Neural progenitor cell (in vitro differentiated cells): ENCODE measurements around the gene HK2. TPM values are rescaled to one million over a fixed set of nuclear protein-coding genes. Genes with fewer than 3 reads are reported as not detected.

Experiments
- DNase-seq: peaks from one replicate; pipeline ENCODE4 v3.0.0-alpha.2; 2016; ENCODE audit warnings: low spot score
- H2AFZ ChIP-seq: fragments of 200-600 bp; sonication (generic); replicated peaks from 2 replicates; pipeline ENCODE4 v1.6.1; 2016; ENCODE audit warnings: antibody characterized with exemption
- H3F3A ChIP-seq: fragments of 200-600 bp; sonication (generic); 2 replicates; pipeline ENCODE4 v1.6.1; 2016; ENCODE audit warnings: antibody characterized with exemption, low read depth
- H3K27ac ChIP-seq: fragments of 200-600 bp; sonication (generic); 2 replicates; pipeline ENCODE4 v1.5.1; 2016; ENCODE audit warnings: mild to moderate bottlenecking
- H3K27me3 ChIP-seq: fragments of 200-600 bp; sonication (generic); 2 replicates; pipeline ENCODE4 v1.6.1; 2016; ENCODE audit warnings: mild to moderate bottlenecking, moderate library complexity
- H3K36me3 ChIP-seq: fragments of 200-600 bp; sonication (generic); 2 replicates; pipeline ENCODE4 v1.5.1; 2016
- H3K4me1 ChIP-seq: fragments of 200-600 bp; sonication (generic); 2 replicates; pipeline ENCODE4 v1.6.1; 2016; ENCODE audit warnings: mixed run types
- H3K4me2 ChIP-seq: fragments of 200-600 bp; sonication (generic); 2 replicates; pipeline ENCODE4 v1.6.1; 2016
- H3K4me3 ChIP-seq: fragments of 200-600 bp; sonication (generic); 2 replicates; pipeline ENCODE4 v1.5.1; 2016
- H3K79me2 ChIP-seq: fragments of 200-600 bp; sonication (generic); 2 replicates; pipeline ENCODE4 v1.6.1; 2016; ENCODE audit warnings: low read depth
- H3K9ac ChIP-seq: fragments of 200-600 bp; sonication (generic); 2 replicates; pipeline ENCODE4 v1.6.1; 2016
- H3K9me3 ChIP-seq: fragments of 200-600 bp; sonication (generic); 2 replicates; pipeline ENCODE4 v1.5.1; 2016; ENCODE audit warnings: low read depth
- H4K20me1 ChIP-seq: fragments of 200-600 bp; sonication (generic); 2 replicates; pipeline ENCODE4 v1.6.1; 2016; ENCODE audit warnings: low read depth
- H3K27ac Mint-ChIP-seq: 3 replicates; pipeline ENCODE4 v1.8.0; 2021; ENCODE audit warnings: mixed read lengths
- H3K27me3 Mint-ChIP-seq: 2 replicates; pipeline ENCODE4 v1.8.0; 2022; ENCODE audit warnings: low read depth, mild to moderate bottlenecking, inconsistent platforms, moderate library complexity, mixed read lengths; ENCODE audit not compliant: insufficient read depth
- H3K36me3 Mint-ChIP-seq: 3 replicates; pipeline ENCODE4 v1.8.0; 2021; ENCODE audit warnings: mixed read lengths
- H3K4me1 Mint-ChIP-seq: 3 replicates; pipeline ENCODE4 v1.8.0; 2021; ENCODE audit warnings: mixed read lengths
- H3K4me3 Mint-ChIP-seq: 3 replicates; pipeline ENCODE4 v1.8.0; 2021; ENCODE audit warnings: mild to moderate bottlenecking, moderate library complexity, mixed read lengths
- H3K9me3 Mint-ChIP-seq: 3 replicates; pipeline ENCODE4 v1.8.0; 2020; ENCODE audit warnings: mixed read lengths
- CTCF ChIP-seq: fragments of 200-600 bp; sonication (generic); IDR thresholded peaks from 2 replicates; pipeline ENCODE4 v1.5.1; 2017; ENCODE audit warnings: antibody characterized with exemption, mild to moderate bottlenecking
- EZH2 ChIP-seq: fragments of 200-600 bp; sonication (generic); IDR thresholded peaks from 2 replicates; pipeline ENCODE4 v1.6.1; 2017; ENCODE audit warnings: antibody characterized with exemption, mild to moderate bottlenecking, moderate library complexity
- EZH2phosphoT487 ChIP-seq: fragments of 200-600 bp; sonication (generic); IDR thresholded peaks from 2 replicates; pipeline ENCODE4 v1.6.1; 2017; ENCODE audit warnings: antibody characterized with exemption
- total RNA-seq: library from RNA; depleted of rRNA; stranded (reverse); fragments of >200 nt; gene quantifications from 2 replicates; pipeline ENCODE4 v1.2.3, GENCODE V29; 2015; ENCODE audit warnings: low replicate concordance

HK2 gene
- total RNA-seq, 1 donor from 2014 or later = 61.8 TPM

- TF ChIP-seq CTCF (no peak), EZH2 (no peak), EZH2phosphoT487 (no peak)
- DNase-seq = no peak
- H2AFZ ChIP-seq = no peak overlapping the region
- Mint-ChIP-seq H3K36me3 (no peaks in the 10 kb centered on the region), H3K9me3 (peaks cover 2% of the 10 kb centered on the region), H3K4me3 (no peak overlapping the region), H3K4me1 (peaks cover 6% of the 10 kb centered on the region), H3K27me3 (peaks cover 4% of the 10 kb centered on the region), H3K27ac (no peak overlapping the region)
- H3K79me2 ChIP-seq = no peaks in the 10 kb centered on the region
- H3K4me1 ChIP-seq = peaks cover 4% of the 10 kb centered on the region
- no peak overlapping the region for H3K27ac ChIP-seq
- H4K20me1 ChIP-seq = no peaks in the 10 kb centered on the region
- H3K27me3 ChIP-seq = no peaks in the 10 kb centered on the region
- H3K4me3 ChIP-seq = no peak overlapping the region
- H3K36me3 ChIP-seq = no peaks in the 10 kb centered on the region
- H3K9ac ChIP-seq = no peak overlapping the region
- no peaks in the 10 kb centered on the region for H3F3A ChIP-seq
- no peaks in the 10 kb centered on the region for H3K9me3 ChIP-seq
- no peak overlapping the region for H3K4me2 ChIP-seq
Observed at GRCh38 chr2:74938264-74938663, 104.3 kb downstream of the HK2 start.

- H3F3A ChIP-seq = no peaks in the 10 kb centered on the region
- peaks cover 5% of the 10 kb centered on the region for H3K4me1 Mint-ChIP-seq
- H3K4me1 ChIP-seq = peaks cover 3% of the 10 kb centered on the region
Observed at GRCh38 chr2:74939919-74940812, 106.2 kb downstream of the HK2 start.

GRCh38 chr2:74941284-74941683 is 107.4 kb downstream of the HK2 start:
- no peaks in the 10 kb centered on the region for H3K27me3 ChIP-seq
- no peak overlapping the region for H2AFZ ChIP-seq
- no peaks in the 10 kb centered on the region for H3K9me3 ChIP-seq
- no peak for TF ChIP-seq EZH2
- TF ChIP-seq CTCF = no peak
- Mint-ChIP-seq H3K4me3 (no peak overlapping the region), H3K27ac (no peak overlapping the region), H3K27me3 (peaks cover 3% of the 10 kb centered on the region), H3K9me3 (peaks cover 2% of the 10 kb centered on the region), H3K36me3 (no peaks in the 10 kb centered on the region), H3K4me1 (no peaks in the 10 kb centered on the region)
- no peaks in the 10 kb centered on the region for H3K79me2 ChIP-seq
- H3F3A ChIP-seq = no peaks in the 10 kb centered on the region
- no peaks in the 10 kb centered on the region for H3K4me1 ChIP-seq
- H3K4me2 ChIP-seq = no peak overlapping the region
- H3K9ac ChIP-seq = no peak overlapping the region
- no peak overlapping the region for H3K4me3 ChIP-seq
- no peaks in the 10 kb centered on the region for H3K36me3 ChIP-seq
- no peak overlapping the region for H3K27ac ChIP-seq
- no peak for DNase-seq
- no peaks in the 10 kb centered on the region for H4K20me1 ChIP-seq

More at GRCh38 chr2:74939919-74940812, 106.2 kb downstream of the HK2 start:
- Histone ChIP-seq H3K4me2 (no peak overlapping the region), H3K9me3 (no peaks in the 10 kb centered on the region), H3K4me3 (no peak overlapping the region), H3K9ac (no peak overlapping the region), H3K79me2 (no peaks in the 10 kb centered on the region), H3K27me3 (no peaks in the 10 kb centered on the region), H3K27ac (no peak overlapping the region), H4K20me1 (no peaks in the 10 kb centered on the region), H2AFZ (no peak overlapping the region), H3K36me3 (no peaks in the 10 kb centered on the region)
- no peaks in the 10 kb centered on the region for H3K36me3 Mint-ChIP-seq
- TF ChIP-seq EZH2 = no peak
- no peak for TF ChIP-seq EZH2phosphoT487
- TF ChIP-seq CTCF = no peak
- no peak overlapping the region for H3K27ac Mint-ChIP-seq
- no peak overlapping the region for H3K4me3 Mint-ChIP-seq
- H3K9me3 Mint-ChIP-seq = peaks cover 2% of the 10 kb centered on the region
- no peak for DNase-seq
- H3K27me3 Mint-ChIP-seq = peaks cover 4% of the 10 kb centered on the region
